Ishikawa (cell line): ENCODE measurements around the gene SYNPR.

Experiments
- CEBPB ChIP-seq: IDR thresholded peaks from 2 replicates; pipeline ENCODE4 v1.6.1; 2012
- CREB1 ChIP-seq: IDR thresholded peaks from 2 replicates; pipeline ENCODE4 v1.6.1; 2012; ENCODE audit warnings: low read depth
- EGR1 ChIP-seq: IDR thresholded peaks from 2 replicates; pipeline ENCODE4 v1.6.1; 2012
- EP300 ChIP-seq: IDR thresholded peaks from 2 replicates; pipeline ENCODE4 v1.6.1; 2012; ENCODE audit warnings: borderline replicate concordance
- FOXM1 ChIP-seq: IDR thresholded peaks from 2 replicates; pipeline ENCODE4 v1.6.1; 2012; ENCODE audit warnings: low read depth, borderline replicate concordance
- MAX ChIP-seq: IDR thresholded peaks from 2 replicates; pipeline ENCODE4 v1.6.1; 2012
- NFIC ChIP-seq: IDR thresholded peaks from 2 replicates; pipeline ENCODE4 v1.6.1; 2012
- RAD21 ChIP-seq: IDR thresholded peaks from 2 replicates; pipeline ENCODE4 v1.6.1; 2012; ENCODE audit warnings: low read depth
- REST ChIP-seq: IDR thresholded peaks from 2 replicates; pipeline ENCODE4 v1.6.1; 2012; ENCODE audit warnings: low read depth, mild to moderate bottlenecking
- TAF1 ChIP-seq: IDR thresholded peaks from 2 replicates; pipeline ENCODE4 v1.6.1; 2012; ENCODE audit warnings: low read depth, mild to moderate bottlenecking
- TCF12 ChIP-seq: IDR thresholded peaks from 2 replicates; pipeline ENCODE4 v1.6.1; 2012; ENCODE audit warnings: low read depth
- TEAD4 ChIP-seq: IDR thresholded peaks from 2 replicates; pipeline ENCODE4 v1.6.1; 2012
- USF1 ChIP-seq: IDR thresholded peaks from 2 replicates; pipeline ENCODE4 v1.6.1; 2012
- YY1 ChIP-seq: IDR thresholded peaks from 2 replicates; pipeline ENCODE4 v1.6.1; 2012; ENCODE audit warnings: low read depth
- ZBTB7A ChIP-seq: IDR thresholded peaks from 2 replicates; pipeline ENCODE4 v1.6.1; 2012; ENCODE audit warnings: low read depth

Gene SYNPR

GRCh38 chr3:63559884-63560283, 281.8 kb downstream of the SYNPR start:
- no peak for TF ChIP-seq RAD21
- no peak for TF ChIP-seq EP300
- no peak for TF ChIP-seq ZBTB7A
- TF ChIP-seq TAF1, result no peak
- TF ChIP-seq REST, result no peak
- TF ChIP-seq MAX, result no peak
- TF ChIP-seq NFIC, result no peak
- TF ChIP-seq CEBPB, result no peak
- TF ChIP-seq TCF12, result no peak
- TF ChIP-seq USF1, result no peak
- TF ChIP-seq EGR1, result no peak
- TF ChIP-seq FOXM1, result no peak
- TF ChIP-seq CREB1, result no peak
- no peak for TF ChIP-seq TEAD4

- TF ChIP-seq ZBTB7A (no peak), USF1 (no peak), MAX (no peak), YY1 (no peak), EP300 (no peak), REST (no peak), CREB1 (no peak), TCF12 (no peak), NFIC (no peak), EGR1 (no peak), TEAD4 (no peak), RAD21 (no peak), TAF1 (no peak), FOXM1 (no peak), CEBPB (no peak)
Measured at GRCh38 chr3:63561879-63562278, 283.8 kb downstream of the SYNPR start.

- no peak for TF ChIP-seq NFIC
- TF ChIP-seq TCF12, result no peak
- no peak for TF ChIP-seq TEAD4
- TF ChIP-seq FOXM1, result no peak
- no peak for TF ChIP-seq REST
- no peak for TF ChIP-seq MAX
- TF ChIP-seq EGR1, result no peak
- no peak for TF ChIP-seq CREB1
- no peak for TF ChIP-seq EP300
- no peak for TF ChIP-seq USF1
- no peak for TF ChIP-seq CEBPB
- TF ChIP-seq TAF1, result no peak
- no peak for TF ChIP-seq YY1
- no peak for TF ChIP-seq RAD21
Measured at GRCh38 chr3:63562323-63562722, 284.2 kb downstream of the SYNPR start.

GRCh38 chr3:63563572-63563971, 285.5 kb downstream of the SYNPR start:
- TF ChIP-seq REST (no peak), USF1 (no peak)
